Measurements from ENCODE around the gene EML4.
"Not testable (repeated sequence)": the region's sequence is repeated elsewhere in the genome, so short reads cannot be mapped to it uniquely, and the experiment has no call there.

The EML4 gene

DNA sequence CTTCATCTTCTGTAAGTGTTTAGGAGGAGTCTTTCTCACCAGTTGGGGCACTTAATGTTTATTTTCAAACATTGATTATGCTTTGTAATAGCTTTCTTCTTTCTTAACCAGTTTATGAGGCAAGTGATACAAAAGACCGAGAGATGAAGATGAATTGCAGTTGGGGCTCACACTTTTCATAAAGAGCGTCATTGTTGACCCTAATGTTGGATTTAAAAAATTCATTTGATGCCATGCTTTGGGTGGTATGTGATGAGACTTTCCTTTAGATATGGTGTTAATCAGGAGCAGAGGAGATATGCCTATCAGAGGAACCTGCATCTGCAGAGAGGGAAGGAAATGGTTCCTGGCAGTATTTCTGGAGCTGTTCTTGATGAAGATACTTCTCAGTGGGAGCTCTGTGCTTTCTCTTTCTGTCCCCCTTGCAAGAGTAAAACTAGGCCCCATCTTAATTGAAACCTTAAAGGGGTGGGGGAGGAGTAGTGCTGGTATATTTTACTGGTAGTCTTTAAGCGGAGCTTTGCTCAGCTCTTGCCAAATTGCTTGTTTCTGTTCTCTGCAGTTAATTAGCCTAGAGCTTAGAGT is 2.3 kb downstream of the EML4 start:
- DNase-seq (ENCODE audit: low read depth): no peak

DNA sequence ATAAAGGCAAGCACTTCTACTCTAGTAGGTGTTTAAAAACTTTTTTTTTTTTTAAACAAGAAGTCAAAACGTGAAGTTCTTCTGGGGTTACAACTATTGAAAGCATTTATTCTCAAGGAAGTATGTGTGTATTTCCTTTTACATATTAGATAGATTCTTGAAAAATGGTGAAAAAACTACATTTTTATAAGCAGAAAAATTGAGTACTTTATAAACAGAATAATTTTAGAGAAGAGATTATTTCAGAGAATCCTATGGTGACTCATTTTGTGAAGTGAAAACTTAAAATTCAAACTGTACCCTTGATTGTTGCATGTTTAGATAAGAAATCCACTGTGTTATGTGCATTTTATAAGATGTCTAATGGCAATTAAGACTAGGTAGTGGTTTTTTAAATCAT is 2.9 kb downstream of the EML4 start:
- DNase-seq (ENCODE audit: low read depth): no peak

DNA sequence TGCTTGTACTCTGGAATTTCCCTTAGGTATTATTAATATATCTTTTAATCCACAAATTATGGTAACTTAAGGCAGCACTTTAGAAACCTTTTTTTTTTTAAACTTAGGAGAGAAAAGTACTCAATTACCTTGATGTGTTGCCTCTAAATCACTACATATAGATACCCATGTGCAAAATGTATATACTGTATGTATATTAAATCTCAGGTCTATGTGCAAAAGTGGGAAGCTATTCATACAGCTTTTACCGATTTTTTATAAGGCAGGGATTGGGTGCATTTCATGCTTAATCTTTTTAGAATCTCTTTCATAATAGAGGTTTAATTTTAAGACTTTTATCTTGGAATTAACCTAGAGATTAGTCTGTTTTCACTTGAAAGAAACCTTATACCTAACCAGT is 3.4 kb downstream of the EML4 start:
- DNase-seq (ENCODE audit: low read depth): no peak

- not testable (repeated sequence) for DNase-seq (ENCODE audit: low read depth)
These were observed 4.3 kb downstream of the EML4 start for GRCh38 chr2:42173467-42173866.

GRCh38 chr2:42176992-42177738 is 8.0 kb downstream of the EML4 start:
- DNase-seq (ENCODE audit: low read depth): no peak

DNA sequence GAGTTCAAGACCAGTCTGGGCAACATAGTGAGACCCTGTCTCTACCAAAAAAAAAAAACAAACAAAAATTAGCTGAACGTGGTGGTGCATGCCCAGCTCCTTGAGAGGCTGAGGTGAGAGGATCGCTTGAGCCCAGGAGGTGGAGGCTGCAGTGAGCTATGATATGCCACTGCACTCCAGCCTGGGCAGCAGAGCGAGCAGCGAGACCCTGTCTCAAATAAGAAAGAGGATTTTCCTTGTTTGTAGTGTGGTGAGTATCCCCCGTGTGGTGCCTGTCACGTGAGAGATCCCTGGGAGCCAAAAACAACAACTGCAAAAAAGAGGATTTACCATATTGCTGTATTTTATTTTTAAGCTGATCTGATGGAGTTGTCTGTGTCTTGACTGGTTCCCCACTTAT is 9.2 kb downstream of the EML4 start:
- no peak for DNase-seq (ENCODE audit: low read depth)

DNA sequence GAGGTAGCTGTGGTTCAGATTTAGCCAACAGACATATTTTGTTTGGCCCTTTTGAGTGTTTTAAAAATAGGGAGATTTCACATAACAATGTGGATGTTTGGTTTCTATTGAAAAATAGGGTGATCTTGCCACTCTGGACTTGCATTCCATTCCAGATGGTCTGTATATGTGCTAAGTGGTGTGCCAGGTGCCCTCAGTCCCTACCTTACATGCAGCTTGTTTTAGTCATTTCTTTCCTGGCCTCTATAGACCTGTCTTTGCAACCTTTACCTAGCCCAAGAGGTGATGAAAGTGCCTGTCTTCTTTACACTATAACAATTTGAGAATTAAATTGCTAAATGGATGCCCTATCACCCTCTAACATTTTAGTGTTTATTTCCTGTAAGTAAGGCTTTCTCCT is 11.1 kb downstream of the EML4 start:
- no peak for DNase-seq (ENCODE audit: low read depth)

GRCh38 chr2:42182654-42183308 is 13.6 kb downstream of the EML4 start:
- no peak for DNase-seq (ENCODE audit: low read depth)

- DNase-seq (ENCODE audit: low read depth): no peak
These were observed 14.6 kb downstream of the EML4 start for GRCh38 chr2:42183775-42184174.

- no peak for DNase-seq (ENCODE audit: low read depth)
These were observed 15.2 kb downstream of the EML4 start for GRCh38 chr2:42184346-42184745.

DNA sequence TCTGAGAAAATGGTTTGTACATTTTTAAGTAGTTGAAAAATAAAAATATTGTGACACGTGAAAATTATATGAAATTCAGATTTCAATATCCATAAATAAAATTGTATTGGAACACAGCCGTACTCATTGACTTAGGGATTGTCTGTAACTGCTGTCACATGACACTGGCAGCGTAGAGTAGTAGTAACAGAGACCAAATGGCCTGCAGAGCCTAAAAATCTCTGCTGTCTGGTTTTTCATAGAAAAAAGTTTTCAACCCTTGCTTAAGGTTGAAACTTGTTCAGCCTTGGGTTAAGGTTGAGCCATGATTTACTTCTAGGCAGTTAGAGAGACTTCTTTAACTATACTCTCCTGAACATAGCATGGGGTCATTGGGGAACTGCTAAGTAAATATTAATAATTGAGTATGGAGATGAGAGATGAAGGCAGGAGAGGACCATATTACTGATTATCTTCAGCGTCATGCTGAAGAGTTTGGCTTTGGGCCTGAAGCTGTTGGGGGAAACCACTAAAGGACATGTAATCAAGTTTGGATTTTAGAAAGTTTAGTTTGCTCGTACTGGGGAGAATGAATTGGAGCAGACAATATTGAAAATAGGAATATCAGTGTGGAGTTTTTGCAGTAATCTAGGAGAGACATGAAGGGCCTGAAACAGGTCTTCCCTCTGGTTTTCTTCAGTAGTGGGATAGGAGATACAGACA is 16.2 kb downstream of the EML4 start:
- no peak for DNase-seq (ENCODE audit: low read depth)

- no peak for DNase-seq (ENCODE audit: low read depth)
These were observed 17.2 kb downstream of the EML4 start for GRCh38 chr2:42186366-42186765.

- DNase-seq (ENCODE audit: low read depth): no peak
These were observed 17.9 kb downstream of the EML4 start for GRCh38 chr2:42186945-42187632.

DNA sequence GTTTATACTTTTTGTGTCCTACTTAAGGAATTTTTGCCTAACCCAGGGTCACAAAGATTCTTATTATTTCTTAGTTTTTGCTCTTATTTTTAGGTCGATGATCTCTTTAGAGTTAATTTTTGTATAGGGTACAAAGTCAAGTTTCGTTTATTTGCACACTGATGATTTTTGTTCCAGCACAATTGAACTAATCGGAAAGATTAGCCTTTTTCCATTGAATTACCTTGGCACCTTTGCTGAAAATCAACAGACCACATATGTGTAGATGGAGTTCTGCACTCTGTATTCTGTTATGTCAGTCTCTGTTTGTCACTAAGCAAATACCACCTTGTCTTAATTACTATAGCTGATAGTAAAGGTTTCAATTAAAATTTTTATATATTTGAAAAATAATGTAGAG is 18.7 kb downstream of the EML4 start:
- DNase-seq (ENCODE audit: low read depth): no peak

GRCh38 chr2:42189235-42189566 is 20.0 kb downstream of the EML4 start:
- DNase-seq (ENCODE audit: low read depth): no peak

GRCh38 chr2:42190191-42190590 is 21.0 kb downstream of the EML4 start:
- DNase-seq (ENCODE audit: low read depth): no peak

DNA sequence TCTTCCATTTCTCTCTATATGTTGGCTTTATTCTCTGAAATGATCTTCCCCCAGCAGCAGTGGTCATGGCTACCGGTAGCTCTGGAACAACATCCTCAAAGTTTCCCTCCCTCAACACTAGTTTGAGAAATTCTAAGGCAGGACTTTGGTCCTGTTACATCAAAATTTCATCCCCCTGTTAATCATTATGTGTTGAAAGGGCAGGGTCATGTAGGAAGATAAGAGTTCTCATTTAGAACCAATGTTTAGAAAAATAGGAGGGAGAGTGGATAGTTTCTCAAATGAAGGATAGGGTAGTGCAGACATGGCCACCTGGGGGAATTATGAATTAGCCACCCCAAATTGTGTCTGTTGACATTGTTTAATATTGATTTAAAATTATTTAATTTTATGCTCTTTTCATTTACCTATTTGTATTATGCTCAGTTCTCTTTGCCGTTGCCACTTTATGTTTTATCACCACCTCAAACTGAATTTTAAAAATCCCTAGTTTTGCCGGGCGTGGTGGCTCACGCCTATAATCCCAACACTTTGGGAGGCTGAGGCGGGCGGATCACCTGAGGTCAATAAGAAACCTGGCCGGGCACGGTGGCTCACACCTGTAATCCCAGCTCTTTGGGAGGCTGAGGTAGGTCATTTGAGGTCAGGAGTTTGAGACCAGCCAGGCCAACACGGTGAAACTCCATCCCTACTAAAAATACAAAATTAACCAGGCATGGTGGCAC is 22.3 kb downstream of the EML4 start:
- DNase-seq (ENCODE audit: low read depth): no peak

DNA sequence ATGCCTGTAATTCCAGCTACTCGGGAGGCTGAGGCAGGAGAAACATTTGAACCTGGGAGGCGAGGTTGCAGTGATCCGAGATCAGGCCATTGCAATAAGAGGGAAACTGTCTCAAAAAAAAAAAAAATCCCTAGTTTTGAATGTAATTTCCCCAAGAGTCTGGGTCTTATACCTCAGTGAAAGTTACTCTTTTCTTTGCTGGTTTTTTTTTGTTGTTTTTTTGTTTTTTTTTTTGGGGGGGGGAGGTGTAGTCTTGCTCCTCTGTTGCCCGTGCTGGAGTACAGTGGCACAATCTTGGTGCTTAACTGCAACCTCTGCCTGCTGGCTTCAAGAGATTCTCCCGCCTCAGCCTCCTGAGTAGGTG is 22.8 kb downstream of the EML4 start:
- DNase-seq (ENCODE audit: low read depth): no peak

- no peak for DNase-seq (ENCODE audit: low read depth)
These were observed 23.8 kb downstream of the EML4 start for GRCh38 chr2:42192652-42193566.

DNA sequence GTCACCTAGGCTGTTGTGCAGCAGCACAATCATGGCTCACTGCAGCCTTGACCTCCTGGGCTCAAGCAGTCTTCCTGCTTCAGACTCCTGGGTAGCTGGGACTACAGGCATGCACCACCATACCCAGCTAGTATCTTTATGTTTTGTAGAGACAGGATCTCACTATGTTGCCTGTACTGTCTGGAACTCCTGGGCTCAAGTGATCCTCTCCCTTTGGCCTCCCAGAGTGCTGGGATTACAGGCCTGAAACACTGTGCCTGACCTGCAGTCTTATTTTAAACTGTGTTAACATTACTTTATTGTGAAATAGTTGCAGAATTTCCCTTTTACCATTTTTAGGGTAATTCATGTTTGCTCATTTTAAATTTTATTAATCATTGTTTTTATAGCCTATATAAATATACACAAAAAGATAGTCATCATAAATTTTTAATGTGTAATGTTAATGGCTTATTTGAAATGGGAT is 24.6 kb downstream of the EML4 start:
- DNase-seq (ENCODE audit: low read depth): no peak

- no peak for DNase-seq (ENCODE audit: low read depth)
These were observed 25.3 kb downstream of the EML4 start for GRCh38 chr2:42194428-42194827.
